Measurements from ENCODE around the gene KLF3. TPM values are rescaled to one million over a fixed set of nuclear protein-coding genes. Genes with fewer than 3 reads are reported as not detected.

Gene KLF3
- total RNA-seq, 1 experiment from 2014 or later = 37.5 TPM

GRCh38 chr4:38735870-38736269, 71.9 kb downstream of the KLF3 start:
- no peak overlapping the region for H3K27ac ChIP-seq
- POLR2A ChIA-PET (ENCODE audit: unreplicated experiment) = no interaction called here
- H3K27me3 ChIP-seq (ENCODE audit: insufficient read depth, low read depth) = no peaks in the 10 kb centered on the region
- no peaks in the 10 kb centered on the region for H3F3A ChIP-seq (ENCODE audit: insufficient read depth, low read depth)
- DNase-seq = no peak
- H4K20me1 ChIP-seq (ENCODE audit: insufficient read depth) = no peaks in the 10 kb centered on the region
- no peaks in the 10 kb centered on the region for H3K9me3 ChIP-seq (ENCODE audit: insufficient read depth, low read depth)
- H3K9me2 ChIP-seq (ENCODE audit: insufficient read depth) = no peaks in the 10 kb centered on the region; the same call in 1 of the 2 replicates
- H3K4me2 ChIP-seq = no peak overlapping the region
- TF ChIP-seq CTCF (conservative IDR thresholded peaks at IDR 0.05) (no peak), EZH2 (IDR thresholded peaks at IDR 0.05; ENCODE audit: low read depth) (no peak)
- CTCF ChIA-PET = no interaction called here
- H3K36me3 ChIP-seq (ENCODE audit: low read depth) = no peaks in the 10 kb centered on the region
- H3K79me2 ChIP-seq (ENCODE audit: low read depth) = no peaks in the 10 kb centered on the region
- peaks cover 1% of the 10 kb centered on the region for H3K4me1 ChIP-seq (replicated peaks; ENCODE audit: insufficient read depth)
- intact Hi-C loops (cut with micrococcal nuclease; ENCODE audit: unreplicated experiment) = no loop called here
- no peak overlapping the region for H2AFZ ChIP-seq
- no peak overlapping the region for H3K4me3 ChIP-seq
- no TSS peak for BruUV-seq (replicated peaks)

GRCh38 chr4:38738940-38739803, 75.2 kb downstream of the KLF3 start:
- BruUV-seq (replicated peaks) = no TSS peak
- Histone ChIP-seq H3K36me3 (ENCODE audit: low read depth) (no peaks in the 10 kb centered on the region), H3K4me2 (no peak overlapping the region), H3K4me1 (replicated peaks; ENCODE audit: insufficient read depth) (no peaks in the 10 kb centered on the region), H3K27ac (no peak overlapping the region), H3F3A (ENCODE audit: insufficient read depth, low read depth) (no peaks in the 10 kb centered on the region), H3K4me3 (no peak overlapping the region), H3K9me2 (ENCODE audit: insufficient read depth) (no peaks in the 10 kb centered on the region; the same call in 1 of the 2 replicates), H4K20me1 (ENCODE audit: insufficient read depth) (no peaks in the 10 kb centered on the region), H3K27me3 (ENCODE audit: insufficient read depth, low read depth) (no peaks in the 10 kb centered on the region), H3K9me3 (ENCODE audit: insufficient read depth, low read depth) (no peaks in the 10 kb centered on the region), H3K79me2 (ENCODE audit: low read depth) (no peaks in the 10 kb centered on the region), H2AFZ (no peak overlapping the region)
- no peak for TF ChIP-seq EZH2 (IDR thresholded peaks at IDR 0.05; ENCODE audit: low read depth)
- intact Hi-C loops (cut with micrococcal nuclease; ENCODE audit: unreplicated experiment) = no loop called here
- no peak for DNase-seq
- POLR2A ChIA-PET (ENCODE audit: unreplicated experiment) = no interaction called here
- CTCF ChIA-PET = no interaction called here

GRCh38 chr4:38740303-38740702, 76.3 kb downstream of the KLF3 start:
- Histone ChIP-seq H3K79me2 (ENCODE audit: low read depth) (no peaks in the 10 kb centered on the region), H3K9me2 (ENCODE audit: insufficient read depth) (no peaks in the 10 kb centered on the region; the same call in 1 of the 2 replicates), H3K4me3 (no peak overlapping the region), H3K27me3 (ENCODE audit: insufficient read depth, low read depth) (no peaks in the 10 kb centered on the region), H4K20me1 (ENCODE audit: insufficient read depth) (no peaks in the 10 kb centered on the region), H2AFZ (no peak overlapping the region), H3K4me2 (no peak overlapping the region), H3K9me3 (ENCODE audit: insufficient read depth, low read depth) (no peaks in the 10 kb centered on the region), H3K36me3 (ENCODE audit: low read depth) (no peaks in the 10 kb centered on the region), H3F3A (ENCODE audit: insufficient read depth, low read depth) (no peaks in the 10 kb centered on the region), H3K27ac (no peak overlapping the region), H3K4me1 (replicated peaks; ENCODE audit: insufficient read depth) (no peaks in the 10 kb centered on the region)
- ChIA-PET CTCF (no interaction called here), POLR2A (ENCODE audit: unreplicated experiment) (no interaction called here)
- DNase-seq = no peak
- no TSS peak for BruUV-seq (replicated peaks)
- intact Hi-C loops (cut with micrococcal nuclease; ENCODE audit: unreplicated experiment) = no loop called here
- TF ChIP-seq CTCF (conservative IDR thresholded peaks at IDR 0.05) (no peak), EZH2 (IDR thresholded peaks at IDR 0.05; ENCODE audit: low read depth) (no peak)

Measured in PC-9 (cell line).